Motor neuron (in vitro differentiated cells): ENCODE results near the gene VWDE. TPM values are rescaled to one million over a fixed set of nuclear protein-coding genes. Genes with fewer than 3 reads are reported as not detected.

Experiments
- ATAC-seq, 8 experiments: fragments of 200-7000 bp; cut with Tn5 transposase; replicated peaks in 6 of 8; 2 replicates each; pipeline ENCODE4 v1.8.0; 2021; ENCODE audit warnings: mild to moderate bottlenecking in 8 of 8, moderate library complexity in 8 of 8
- H3K27ac ChIP-seq, 2 donors: fragments of 250-450 bp; sonication (Bioruptor Pico); 2 replicates each; pipeline ENCODE4 v1.9.0; 2021; ENCODE audit warnings: antibody characterized with exemption in 2 of 2, mild to moderate bottlenecking in 2 of 2, moderate library complexity in 1 of 2
- H3K4me1 ChIP-seq, 2 donors: fragments of 250-450 bp; sonication (Bioruptor Pico); replicated peaks in 1 of 2; 2 replicates each; pipeline ENCODE4 v1.6.1; 2021; ENCODE audit warnings: antibody characterized with exemption in 2 of 2, mild to moderate bottlenecking in 2 of 2, moderate library complexity in 1 of 2
- H3K4me3 ChIP-seq, 5 donors: fragments of 250-450 bp; sonication (Bioruptor Pico); 2 replicates each; pipeline ENCODE4 v1.9.0; 2021; ENCODE audit warnings: antibody characterized with exemption in 5 of 5, mild to moderate bottlenecking in 5 of 5, moderate library complexity in 4 of 5
- WGBS, 10 experiments: fragments of 450-650 bp; shearing (Covaris generic); methylation state at CpG; one replicate each; pipeline ENCODE4 v1.0.0; 2022; 5-methylcytosine and 5-hydroxymethylcytosine counted together
- in situ Hi-C, 9 experiments: fragments of 400-800 bp; cut with MboI; loops; one replicate each; pipeline ENCODE4 v1.15.0; 2021; ENCODE audit warnings: low sequenced_read_pairs in 9 of 9, low pct_unique_long_range_greater_than_20kb in 2 of 9; ENCODE audit not compliant: unreplicated experiment in 9 of 9
- total RNA-seq, 8 experiments: library from RNA; unstranded; fragments of 300-600 nt; gene quantifications; 2 replicates each; pipeline versions ENCODE4 v1.2.3 to v1.2.4, GENCODE V29; 2022

The VWDE gene
- total RNA-seq, 8 experiments from 2014 or later, result 0.16 to 1.4 (median 0.82) TPM; not detected in 1

- H3K4me3 ChIP-seq, result no peak overlapping the region
- H3K27ac ChIP-seq, result no peak overlapping the region
- in situ Hi-C loops, result loop anchor here in 6 of 9 experiments (10.0 to 25.0 kb wide), 5 partner anchors 256 to 908 kb away; partner anchors contain the start of gene THSD7A (in 2 of the 6)
- peak in 1 of 8 experiments; percentile 10 for ATAC-seq
- H3K4me1 ChIP-seq, result peaks cover 4 to 14% of the 10 kb centered on the region in 2 donors
- WGBS, 10 experiments, result 42 to 100% (median 74%) methylated on average over 2 of the region's 2 CpGs; no CpG with 5 or more reads in 2 of the 10 experiments
These were observed 83.3 kb downstream of the VWDE start for GRCh38 chr7:12320241-12320986.

- WGBS, 10 experiments, result 80 to 100% (median 100%) methylated on average over 1 of the region's 1 CpG; no CpG with 5 or more reads in 1 of the 10 experiments
- in situ Hi-C loops, result loop anchor here in 5 of 9 experiments (25.0 kb wide), 3 partner anchors 480 to 905 kb away; partner anchors contain the start of gene THSD7A (in 1 of the 5)
- Histone ChIP-seq H3K4me3 (no peak overlapping the region), H3K27ac (no peak overlapping the region), H3K4me1 (peaks cover 4 to 14% of the 10 kb centered on the region in 2 donors)
- ATAC-seq, result no peak
These were observed 86.0 kb downstream of the VWDE start for GRCh38 chr7:12317675-12318074.

- ATAC-seq, result no peak
- in situ Hi-C loops, result loop anchor here in 5 of 9 experiments (25.0 kb wide), 3 partner anchors 480 to 905 kb away; partner anchors contain the start of gene THSD7A (in 1 of the 5)
- no peak overlapping the region for H3K27ac ChIP-seq
- no peak overlapping the region for H3K4me3 ChIP-seq
- H3K4me1 ChIP-seq, result peaks cover 4 to 14% of the 10 kb centered on the region in 2 donors
- WGBS, 10 experiments, result 21 to 100% (median 72%) methylated on average over 1 to 3 of the region's 3 CpGs
These were observed 86.7 kb downstream of the VWDE start for GRCh38 chr7:12316925-12317324.

GRCh38 chr7:12315049-12315448 lies 88.6 kb downstream of the VWDE start:
- Histone ChIP-seq H3K4me3 (no peak overlapping the region), H3K4me1 (no peaks in the 10 kb centered on the region), H3K27ac (no peak overlapping the region)
- in situ Hi-C loops, result loop anchor here in 5 of 9 experiments (25.0 kb wide), 3 partner anchors 478 to 903 kb away; partner anchors contain the start of gene THSD7A (in 1 of the 5)
- peak in 1 of 8 experiments; percentile 26 for ATAC-seq

- Histone ChIP-seq H3K4me1 (no peaks in the 10 kb centered on the region), H3K4me3 (no peak overlapping the region), H3K27ac (no peak overlapping the region)
- no peak for ATAC-seq
- in situ Hi-C loops, result loop anchor here in 5 of 9 experiments (25.0 kb wide), 3 partner anchors 477 to 902 kb away; partner anchors contain the start of gene THSD7A (in 1 of the 5)
These were observed 89.5 kb downstream of the VWDE start for GRCh38 chr7:12314199-12314598.

- in situ Hi-C loops, result loop anchor here in 5 of 9 experiments (25.0 kb wide), 3 partner anchors 468 to 893 kb away; partner anchors contain the start of gene THSD7A (in 1 of the 5)
- no peak for ATAC-seq
- Histone ChIP-seq H3K27ac (no peak overlapping the region), H3K4me3 (no peak overlapping the region), H3K4me1 (no peaks in the 10 kb centered on the region)
These were observed 98.2 kb downstream of the VWDE start for GRCh38 chr7:12305502-12305901.

- peak in 6 of 8 experiments; percentile 19 to 64 (median 54) for ATAC-seq
- H3K4me3 ChIP-seq, result no peak overlapping the region
- 19 to 86% (median 68%) methylated on average over 1 to 3 of the region's 4 CpGs for WGBS, 10 experiments
These were observed 100.2 kb downstream of the VWDE start for GRCh38 chr7:12303495-12303894.

GRCh38 chr7:12303062-12303461 lies 100.6 kb downstream of the VWDE start:
- Histone ChIP-seq H3K4me3 (no peak overlapping the region), H3K27ac (no peak overlapping the region), H3K4me1 (no peaks in the 10 kb centered on the region)
- ATAC-seq, result peak in 5 of 8 experiments; percentile 25 to 85 (median 49)
- in situ Hi-C loops, result loop anchor here in 5 of 9 experiments (25.0 kb wide), 3 partner anchors 466 to 891 kb away; partner anchors contain the start of gene THSD7A (in 1 of the 5)
- 0 to 86% (median 62%) methylated on average over 1 to 2 of the region's 2 CpGs; no CpG with 5 or more reads in 2 of the 10 experiments for WGBS, 10 experiments

More at GRCh38 chr7:12303495-12303894, 100.2 kb downstream of the VWDE start:
- Histone ChIP-seq H3K4me1 (no peaks in the 10 kb centered on the region), H3K27ac (no peak overlapping the region)
- in situ Hi-C loops, result loop anchor here in 5 of 9 experiments (25.0 kb wide), 3 partner anchors 466 to 891 kb away; partner anchors contain the start of gene THSD7A (in 1 of the 5)

- H3K4me3 ChIP-seq, result no peak overlapping the region
- no peak for ATAC-seq
- in situ Hi-C loops, result loop anchor here in 5 of 9 experiments (25.0 kb wide), 3 partner anchors 463 to 888 kb away; partner anchors contain the start of gene THSD7A (in 1 of the 5)
- no peaks in the 10 kb centered on the region for H3K4me1 ChIP-seq
- H3K27ac ChIP-seq, result no peak overlapping the region
- WGBS, 10 experiments, result 11 to 84% (median 78%) methylated on average over 2 to 4 of the region's 4 CpGs; no CpG with 5 or more reads in 3 of the 10 experiments
These were observed 103.2 kb downstream of the VWDE start for GRCh38 chr7:12300415-12300814.

- no peak for ATAC-seq
- H3K4me1 ChIP-seq, result no peaks in the 10 kb centered on the region
- H3K27ac ChIP-seq, result no peak overlapping the region
- in situ Hi-C loops, result no loop called here
- WGBS, 10 experiments, result 57 to 100% (median 68%) methylated on average over 1 to 3 of the region's 3 CpGs; no CpG with 5 or more reads in 5 of the 10 experiments
- no peak overlapping the region for H3K4me3 ChIP-seq
These were observed 104.3 kb downstream of the VWDE start for GRCh38 chr7:12299367-12299766.

GRCh38 chr7:12297283-12298108 lies 106.2 kb downstream of the VWDE start:
- Histone ChIP-seq H3K4me1 (no peaks in the 10 kb centered on the region), H3K27ac (no peak overlapping the region), H3K4me3 (no peak overlapping the region)
- ATAC-seq, result peak in 3 of 8 experiments; percentile 58 to 78 (median 75)
- WGBS, 10 experiments, result 0 to 100% (median 67%) methylated on average over 1 to 3 of the region's 3 CpGs; no CpG with 5 or more reads in 1 of the 10 experiments
- in situ Hi-C loops, result no loop called here

- WGBS, 10 experiments, result 0 to 100% (median 80%) methylated on average over 1 to 3 of the region's 7 CpGs; no CpG with 5 or more reads in 2 of the 10 experiments
- no peak overlapping the region for H3K27ac ChIP-seq
- H3K4me1 ChIP-seq, result no peaks in the 10 kb centered on the region
- H3K4me3 ChIP-seq, result no peak overlapping the region
- ATAC-seq, result no peak
- in situ Hi-C loops, result no loop called here
These were observed 107.6 kb downstream of the VWDE start for GRCh38 chr7:12296051-12296570.
